ENCODE measurements around the gene RBX1.

RBX1 gene

GRCh38 chr22:40953471-40953870 is 2.3 kb downstream of the RBX1 start:
- H3K4me1 Mint-ChIP-seq, result peaks cover 30% of the 10 kb centered on the region
- ATAC-seq (replicated peaks; ENCODE audit: extremely low read depth, poor library complexity, severe bottlenecking) (no peak), DNase-seq (ENCODE audit: low spot score in 2 of 2) (no peak)
- H3K27ac Mint-ChIP-seq (ENCODE audit: low read depth), result peak overlapping the region; percentile 98
- peak overlapping the region; percentile 36 for H3K4me3 Mint-ChIP-seq
- H3K27me3 Mint-ChIP-seq, result no peaks in the 10 kb centered on the region
- no peaks in the 10 kb centered on the region for H3K9me3 Mint-ChIP-seq
- H3K36me3 Mint-ChIP-seq (ENCODE audit: insufficient read depth), result peaks cover 42% of the 10 kb centered on the region

DNA sequence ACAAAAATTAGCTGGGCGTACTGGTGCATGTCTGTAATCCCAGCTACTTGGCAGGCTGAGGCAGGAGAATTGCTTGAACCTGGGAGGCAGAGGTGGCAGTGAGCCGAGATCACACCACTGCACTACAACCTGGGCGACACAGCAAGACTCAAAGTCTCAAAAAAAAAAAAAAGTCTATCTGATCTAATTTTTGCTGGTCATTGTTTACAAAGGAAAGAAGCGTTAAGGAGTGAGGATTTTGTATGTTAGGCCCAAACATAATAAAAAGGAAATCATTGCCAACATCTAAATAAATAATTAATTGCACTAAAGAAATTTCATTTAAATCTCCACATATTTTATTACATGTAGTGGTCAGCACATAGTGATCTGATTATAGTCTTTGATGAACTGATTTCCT is 2.9 kb downstream of the RBX1 start:
- peaks cover 35% of the 10 kb centered on the region for H3K4me1 Mint-ChIP-seq
- peaks cover 44% of the 10 kb centered on the region for H3K36me3 Mint-ChIP-seq (ENCODE audit: insufficient read depth)
- ATAC-seq (replicated peaks; ENCODE audit: extremely low read depth, poor library complexity, severe bottlenecking) (no peak), DNase-seq (ENCODE audit: low spot score in 2 of 2) (no peak)
- H3K4me3 Mint-ChIP-seq, result no peak overlapping the region
- no peaks in the 10 kb centered on the region for H3K9me3 Mint-ChIP-seq
- H3K27ac Mint-ChIP-seq (ENCODE audit: low read depth), result peak overlapping the region; percentile 75
- H3K27me3 Mint-ChIP-seq, result no peaks in the 10 kb centered on the region

DNA sequence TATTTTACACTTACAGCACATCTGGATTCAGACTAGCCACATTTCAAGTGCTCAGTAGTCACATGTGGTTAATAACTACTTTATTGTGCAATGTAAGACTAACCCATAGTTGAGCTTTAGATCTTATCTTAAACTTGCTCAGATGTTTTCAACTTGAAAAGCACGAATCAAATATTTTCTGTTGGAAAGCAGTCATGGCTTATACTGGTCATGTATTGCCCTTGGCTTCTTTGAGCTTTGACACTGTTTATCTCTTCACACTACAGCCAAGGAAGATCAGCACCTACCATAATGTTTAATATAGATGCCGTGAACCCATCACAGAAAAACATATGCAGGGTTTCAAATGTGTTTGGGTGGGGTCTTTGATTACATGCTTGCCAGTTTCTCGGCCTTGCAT is 4.4 kb downstream of the RBX1 start:
- H3K27me3 Mint-ChIP-seq, result no peaks in the 10 kb centered on the region
- H3K27ac Mint-ChIP-seq (ENCODE audit: low read depth), result peak overlapping the region; percentile 75
- ATAC-seq (replicated peaks; ENCODE audit: extremely low read depth, poor library complexity, severe bottlenecking) (no peak), DNase-seq (ENCODE audit: low spot score in 2 of 2) (no peak)
- H3K4me3 Mint-ChIP-seq, result no peak overlapping the region
- peaks cover 40% of the 10 kb centered on the region for H3K36me3 Mint-ChIP-seq (ENCODE audit: insufficient read depth)
- H3K4me1 Mint-ChIP-seq, result peaks cover 48% of the 10 kb centered on the region
- H3K9me3 Mint-ChIP-seq, result no peaks in the 10 kb centered on the region

GRCh38 chr22:40957601-40958000 is 6.4 kb downstream of the RBX1 start:
- no peak for DNase-seq (ENCODE audit: low spot score in 2 of 2)
- no peaks in the 10 kb centered on the region for H3K27me3 Mint-ChIP-seq

DNA sequence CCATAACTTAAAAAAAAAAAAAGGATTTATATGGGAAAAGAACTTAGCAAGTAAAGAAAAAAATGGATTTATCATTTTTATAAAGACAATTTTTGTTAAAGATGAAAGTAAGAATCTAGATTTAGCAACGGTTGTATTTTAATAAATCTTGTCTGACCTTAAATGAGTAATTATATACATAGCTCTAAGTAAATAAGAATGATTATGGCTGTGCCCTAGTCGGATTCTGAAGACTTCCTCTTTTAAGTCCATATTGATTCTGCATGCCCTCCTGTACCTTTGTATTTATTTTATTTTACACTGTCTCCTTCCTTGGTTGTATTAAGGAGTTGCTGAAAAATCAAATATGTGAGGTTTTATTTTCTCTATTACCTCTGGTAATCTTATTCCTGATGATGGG is 7.1 kb downstream of the RBX1 start:
- Mint-ChIP-seq H3K4me1 (peaks cover 34% of the 10 kb centered on the region), H3K4me3 (no peak overlapping the region), H3K27ac (ENCODE audit: low read depth) (no peak overlapping the region), H3K27me3 (no peaks in the 10 kb centered on the region), H3K9me3 (no peaks in the 10 kb centered on the region), H3K36me3 (ENCODE audit: insufficient read depth) (peaks cover 39% of the 10 kb centered on the region)
- DNase-seq (ENCODE audit: low spot score in 2 of 2) (no peak), ATAC-seq (replicated peaks; ENCODE audit: extremely low read depth, poor library complexity, severe bottlenecking) (no peak)

More at GRCh38 chr22:40957601-40958000, 6.4 kb downstream of the RBX1 start:
- Mint-ChIP-seq H3K27ac (ENCODE audit: low read depth) (no peak overlapping the region), H3K9me3 (no peaks in the 10 kb centered on the region), H3K4me3 (no peak overlapping the region), H3K36me3 (ENCODE audit: insufficient read depth) (peaks cover 36% of the 10 kb centered on the region), H3K4me1 (peaks cover 36% of the 10 kb centered on the region)
- no peak for ATAC-seq (replicated peaks; ENCODE audit: extremely low read depth, poor library complexity, severe bottlenecking)

DNA sequence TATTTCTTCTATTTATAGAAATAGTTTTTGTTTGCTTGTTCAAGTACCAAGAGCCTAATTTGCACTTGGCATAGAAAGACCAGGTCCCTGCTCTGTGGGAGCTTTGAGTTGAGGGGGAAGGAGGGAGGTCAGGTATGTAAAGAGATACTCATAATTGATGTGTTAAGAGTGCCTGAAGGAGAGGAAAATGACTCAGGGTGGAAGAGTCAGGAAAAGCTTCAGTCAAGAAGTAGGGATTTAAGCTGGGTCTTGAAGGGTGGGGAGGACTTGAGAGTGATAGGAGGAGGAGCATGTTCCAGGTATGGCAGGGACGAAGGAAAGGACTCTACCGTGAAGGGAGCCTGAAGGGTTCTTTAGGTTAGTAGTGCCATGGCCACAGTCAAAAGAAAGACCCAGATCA is 9.0 kb downstream of the RBX1 start:
- ATAC-seq (replicated peaks; ENCODE audit: extremely low read depth, poor library complexity, severe bottlenecking) (no peak), DNase-seq (ENCODE audit: low spot score in 2 of 2) (no peak)
- no peak overlapping the region for H3K4me3 Mint-ChIP-seq
- no peaks in the 10 kb centered on the region for H3K27me3 Mint-ChIP-seq
- no peaks in the 10 kb centered on the region for H3K9me3 Mint-ChIP-seq
- H3K36me3 Mint-ChIP-seq (ENCODE audit: insufficient read depth), result peaks cover 38% of the 10 kb centered on the region
- H3K4me1 Mint-ChIP-seq, result peaks cover 24% of the 10 kb centered on the region
- peak overlapping the region; percentile 11 for H3K27ac Mint-ChIP-seq (ENCODE audit: low read depth)

DNA sequence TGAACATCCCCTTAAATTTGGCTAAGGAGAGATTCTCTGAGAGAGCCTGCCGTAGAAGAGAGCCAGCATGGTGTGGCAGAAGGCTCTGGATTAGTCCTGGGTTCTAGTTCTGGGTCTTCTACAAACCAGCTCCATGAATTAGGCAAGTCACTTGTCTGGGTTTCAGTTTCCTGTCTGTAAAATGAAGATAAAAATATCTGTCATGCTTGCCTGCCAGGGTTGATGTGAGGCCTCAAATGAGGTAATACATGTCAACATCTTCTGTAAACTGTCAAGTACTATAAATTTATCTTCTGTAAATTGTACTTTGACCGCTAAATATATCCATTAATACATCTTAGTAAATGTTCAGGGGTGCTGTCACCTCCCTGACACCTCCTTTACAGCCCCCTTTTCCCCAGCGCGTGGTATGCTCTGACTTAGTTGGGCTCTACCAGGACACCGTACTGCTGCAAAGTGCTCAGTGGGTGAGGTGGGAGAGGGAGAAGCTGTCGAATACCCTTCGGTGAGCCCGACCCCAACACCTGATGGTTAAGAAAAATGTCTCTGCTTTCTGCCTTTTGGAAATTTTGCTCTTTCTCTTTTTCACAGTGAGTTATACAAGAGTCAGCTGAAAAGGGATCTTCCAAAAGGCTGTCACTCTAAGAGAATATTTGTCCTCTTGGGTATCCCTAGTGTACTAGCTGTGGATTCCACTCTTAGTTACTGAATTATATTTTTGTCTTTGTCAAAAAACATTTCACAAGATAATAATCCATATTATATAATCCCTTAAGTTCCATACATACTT is 15.0 kb downstream of the RBX1 start:
- ATAC-seq (replicated peaks; ENCODE audit: extremely low read depth, poor library complexity, severe bottlenecking) (no peak), DNase-seq (ENCODE audit: low spot score in 2 of 2) (no peak)
- H3K27me3 Mint-ChIP-seq, result no peaks in the 10 kb centered on the region
- H3K4me3 Mint-ChIP-seq, result no peak overlapping the region
- no peaks in the 10 kb centered on the region for H3K9me3 Mint-ChIP-seq
- H3K36me3 Mint-ChIP-seq (ENCODE audit: insufficient read depth), result peaks cover 64% of the 10 kb centered on the region
- H3K27ac Mint-ChIP-seq (ENCODE audit: low read depth), result peak overlapping the region; percentile 56
- H3K4me1 Mint-ChIP-seq, result peaks cover 9% of the 10 kb centered on the region

DNA sequence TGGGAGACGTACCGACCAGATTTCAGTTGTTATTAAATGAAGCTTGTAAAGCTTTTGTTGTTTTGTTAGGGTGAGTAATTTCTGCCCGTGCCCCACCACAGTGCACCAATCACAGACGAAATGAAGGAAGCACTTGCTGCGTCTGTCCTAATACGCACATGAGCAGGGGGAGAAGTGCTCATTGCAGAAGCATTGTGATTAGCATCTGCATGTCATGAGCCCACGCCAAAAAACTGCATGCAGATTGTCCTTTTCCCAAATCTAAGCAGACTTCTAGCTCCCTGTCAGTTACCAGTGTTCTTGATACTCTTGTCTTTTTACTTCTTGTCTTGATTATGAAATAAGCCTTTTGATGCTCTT is 15.5 kb downstream of the RBX1 start:
- peaks cover 64% of the 10 kb centered on the region for H3K36me3 Mint-ChIP-seq (ENCODE audit: insufficient read depth)
- H3K9me3 Mint-ChIP-seq, result no peaks in the 10 kb centered on the region
- peak overlapping the region; percentile 56 for H3K27ac Mint-ChIP-seq (ENCODE audit: low read depth)
- no peak for ATAC-seq (replicated peaks; ENCODE audit: extremely low read depth, poor library complexity, severe bottlenecking)
- no peak overlapping the region for H3K4me3 Mint-ChIP-seq
- peaks cover 9% of the 10 kb centered on the region for H3K4me1 Mint-ChIP-seq
- no peaks in the 10 kb centered on the region for H3K27me3 Mint-ChIP-seq
- DNase-seq (ENCODE audit: low spot score in 2 of 2), result no peak

GRCh38 chr22:40967111-40967760 is 16.1 kb downstream of the RBX1 start:
- no peak overlapping the region for H3K27ac Mint-ChIP-seq (ENCODE audit: low read depth)
- no peaks in the 10 kb centered on the region for H3K27me3 Mint-ChIP-seq
- no peak overlapping the region for H3K4me3 Mint-ChIP-seq
- DNase-seq (ENCODE audit: low spot score in 2 of 2) (no peak), ATAC-seq (replicated peaks; ENCODE audit: extremely low read depth, poor library complexity, severe bottlenecking) (no peak)
- no peaks in the 10 kb centered on the region for H3K9me3 Mint-ChIP-seq
- H3K36me3 Mint-ChIP-seq (ENCODE audit: insufficient read depth), result peaks cover 65% of the 10 kb centered on the region
- peaks cover 9% of the 10 kb centered on the region for H3K4me1 Mint-ChIP-seq

GRCh38 chr22:40972587-40972986 is 21.4 kb downstream of the RBX1 start:
- no peaks in the 10 kb centered on the region for H3K9me3 Mint-ChIP-seq
- ATAC-seq (replicated peaks; ENCODE audit: extremely low read depth, poor library complexity, severe bottlenecking) (no peak), DNase-seq (ENCODE audit: low spot score in 2 of 2) (no peak)
- H3K27me3 Mint-ChIP-seq, result no peaks in the 10 kb centered on the region
- no peak overlapping the region for H3K27ac Mint-ChIP-seq (ENCODE audit: low read depth)
- peaks cover 36% of the 10 kb centered on the region for H3K36me3 Mint-ChIP-seq (ENCODE audit: insufficient read depth)
- no peak overlapping the region for H3K4me3 Mint-ChIP-seq
- H3K4me1 Mint-ChIP-seq, result no peaks in the 10 kb centered on the region

DNA sequence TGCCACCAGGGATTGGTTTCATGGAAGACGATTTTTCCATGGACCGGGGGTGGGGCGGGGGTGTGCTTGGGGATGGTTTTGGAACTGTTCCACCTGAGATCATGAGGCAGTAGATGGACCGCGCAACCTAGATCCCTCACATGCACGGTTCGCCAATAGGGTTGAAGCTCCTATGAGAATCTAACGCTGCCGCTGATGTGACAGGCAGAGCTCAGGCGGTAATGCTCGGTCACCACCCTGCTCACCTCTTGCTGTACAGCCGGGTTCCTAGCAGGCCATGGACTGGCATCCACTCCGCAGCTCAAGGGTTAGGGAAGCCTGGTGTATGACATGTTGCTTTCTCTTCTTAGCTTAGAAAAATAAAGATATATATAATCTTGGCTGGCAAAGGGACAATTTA is 22.0 kb downstream of the RBX1 start:
- peaks cover 36% of the 10 kb centered on the region for H3K36me3 Mint-ChIP-seq (ENCODE audit: insufficient read depth)
- DNase-seq (ENCODE audit: low spot score in 2 of 2) (no peak), ATAC-seq (replicated peaks; ENCODE audit: extremely low read depth, poor library complexity, severe bottlenecking) (no peak)
- H3K9me3 Mint-ChIP-seq, result no peaks in the 10 kb centered on the region
- H3K4me1 Mint-ChIP-seq, result no peaks in the 10 kb centered on the region
- H3K27ac Mint-ChIP-seq (ENCODE audit: low read depth), result no peak overlapping the region
- no peaks in the 10 kb centered on the region for H3K27me3 Mint-ChIP-seq
- no peak overlapping the region for H3K4me3 Mint-ChIP-seq

DNA sequence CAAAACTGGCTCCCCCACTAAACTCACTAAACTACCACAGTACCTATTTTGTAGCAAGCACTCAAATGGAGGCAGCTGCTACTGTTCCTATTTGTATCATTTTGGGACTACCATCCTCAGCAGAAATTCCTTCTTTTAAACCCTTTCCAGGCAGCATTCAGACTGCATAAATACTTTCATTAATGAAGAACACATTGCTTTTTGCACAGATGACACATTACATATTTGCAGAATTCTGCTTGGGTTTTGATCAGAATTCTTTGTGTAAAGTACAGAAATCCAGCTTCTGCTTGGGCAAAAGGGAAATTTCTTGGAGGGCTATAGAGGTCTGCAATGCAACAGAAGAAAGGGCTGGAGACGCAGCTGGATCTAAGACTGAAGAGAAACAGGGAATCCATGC is 24.2 kb downstream of the RBX1 start:
- H3K4me3 Mint-ChIP-seq, result no peak overlapping the region
- ATAC-seq (replicated peaks; ENCODE audit: extremely low read depth, poor library complexity, severe bottlenecking) (no peak), DNase-seq (ENCODE audit: low spot score in 2 of 2) (no peak)
- H3K36me3 Mint-ChIP-seq (ENCODE audit: insufficient read depth), result peaks cover 20% of the 10 kb centered on the region
- H3K4me1 Mint-ChIP-seq, result no peaks in the 10 kb centered on the region
- no peaks in the 10 kb centered on the region for H3K27me3 Mint-ChIP-seq
- H3K27ac Mint-ChIP-seq (ENCODE audit: low read depth), result no peak overlapping the region
- H3K9me3 Mint-ChIP-seq, result no peaks in the 10 kb centered on the region
